Panc1 (cell line): ENCODE data around the gene CDHR5. TPM values are rescaled to one million over a fixed set of nuclear protein-coding genes. Genes with fewer than 3 reads are reported as not detected.
A peak's percentile ranks its signal among the peaks of the same experiment; 100 is the strongest.

Experiments
- ATAC-seq: fragments of 200-7000 bp; cut with Tn5 transposase; 2 replicates; pipeline ENCODE4 v1.9.1; 2020; ENCODE audit warnings: mild to moderate bottlenecking, moderate library complexity
- BruUV-seq: library from RNA; stranded (reverse); fragments of 400-500 nt; replicated peaks from 2 replicates; lab custom pipeline; 2021; lab: Mats Ljungman, UMichigan
- CTCF ChIA-PET: fragments of 300-600 bp; sonication (Branson Sonifier 250); formaldehyde crosslinking; loops from one replicate; lab custom pipeline; 2022; ENCODE audit warnings: antibody characterized with exemption; lab: Charles Lee
- POLR2A ChIA-PET: fragments of 300-600 bp; sonication (Branson Sonifier 250); formaldehyde crosslinking; loops from one replicate; lab custom pipeline; 2022; ENCODE audit warnings: antibody characterized with exemption; lab: Charles Lee
- DNase-seq: peaks from one replicate; pipeline ENCODE4 v3.0.0-alpha.2; 2010; ENCODE audit warnings: low read depth, low spot score
- H3K27ac ChIP-seq: 2 replicates; pipeline ENCODE4 v1.5.1; 2011; ENCODE audit warnings: mild to moderate bottlenecking, low read length, inconsistent platforms
- H3K27me3 ChIP-seq: fragments of 200-500 bp; sonication (Bioruptor generic); 2 replicates; pipeline ENCODE4 v1.6.0; 2014; ENCODE audit warnings: low read length, inconsistent platforms; ENCODE audit not compliant: control insufficient read depth, insufficient read depth
- H3K36me3 ChIP-seq: fragments of 200-500 bp; sonication (Bioruptor generic); 2 replicates; pipeline ENCODE4 v1.5.1; 2014; ENCODE audit warnings: inconsistent platforms, mild to moderate bottlenecking, low read length, moderate library complexity; ENCODE audit not compliant: control insufficient read depth, insufficient read depth
- H3K4me1 ChIP-seq: 2 replicates; pipeline ENCODE4 v1.5.1; 2011; ENCODE audit warnings: inconsistent platforms, mild to moderate bottlenecking, low read length, moderate library complexity; ENCODE audit not compliant: control insufficient read depth, insufficient read depth
- H3K4me3 ChIP-seq, 2 experiments: 2 replicates each; pipeline ENCODE4 v1.5.1; 2011 to 2012; ENCODE audit warnings: low read depth in 2 of 2, low read length in 2 of 2, mild to moderate bottlenecking in 2 of 2, inconsistent platforms in 1 of 2, moderate library complexity in 1 of 2
- H3K9me3 ChIP-seq: fragments of 200-500 bp; sonication (Bioruptor generic); 2 replicates; pipeline ENCODE4 v1.5.1; 2014; ENCODE audit warnings: low read depth, mild to moderate bottlenecking, inconsistent platforms, low read length, moderate library complexity; ENCODE audit not compliant: control insufficient read depth, insufficient read depth
- POLR2AphosphoS5 ChIP-seq: IDR thresholded peaks from 2 replicates; pipeline ENCODE4 v1.6.1; 2012; ENCODE audit warnings: mild to moderate bottlenecking, low read depth, low read length, moderate library complexity
- REST ChIP-seq, 2 experiments: IDR thresholded peaks; 2 replicates each; pipeline ENCODE4 v1.6.1; 2011 to 2012; ENCODE audit warnings: low read depth in 2 of 2, control low read depth in 1 of 2, low read length in 1 of 2, mild to moderate bottlenecking in 1 of 2, moderate library complexity in 1 of 2; ENCODE audit not compliant: insufficient read depth in 1 of 2
- SIN3A ChIP-seq: IDR thresholded peaks from 2 replicates; pipeline ENCODE4 v1.6.1; 2012; ENCODE audit warnings: low read depth, mild to moderate bottlenecking, low read length, moderate library complexity, borderline replicate concordance; ENCODE audit not compliant: insufficient read depth
- TCF7L2 ChIP-seq: IDR thresholded peaks from 2 replicates; pipeline ENCODE4 v1.6.1; 2011; ENCODE audit warnings: mild to moderate bottlenecking, low read depth, low read length, inconsistent platforms
- in situ Hi-C: cut with HindIII; loops from 2 replicates; pipeline ENCODE4 v1.10.0; 2016; ENCODE audit warnings: low sequenced_read_pairs, low pct_unique_long_range_greater_than_20kb
- intact Hi-C: fragments of 100-400 bp; cut with micrococcal nuclease; formaldehyde crosslinking; loops from one replicate; pipeline ENCODE4 v1.10.0; 2022; ENCODE audit not compliant: unreplicated experiment
- total RNA-seq: library from RNA; stranded (reverse); gene quantifications from one replicate; pipeline ENCODE4 v1.2.1, GENCODE V29; 2021; ENCODE audit not compliant: unreplicated experiment
- TF ChIP-seq, protein P1 (sequence below): fragments of 450-650 bp; IDR thresholded peaks from 2 replicates; pipeline ENCODE4 v1.5.1; 2017; ENCODE audit warnings: mild to moderate bottlenecking

CDHR5 gene
- total RNA-seq, 1 experiment from 2014 or later, result not detected

DNA sequence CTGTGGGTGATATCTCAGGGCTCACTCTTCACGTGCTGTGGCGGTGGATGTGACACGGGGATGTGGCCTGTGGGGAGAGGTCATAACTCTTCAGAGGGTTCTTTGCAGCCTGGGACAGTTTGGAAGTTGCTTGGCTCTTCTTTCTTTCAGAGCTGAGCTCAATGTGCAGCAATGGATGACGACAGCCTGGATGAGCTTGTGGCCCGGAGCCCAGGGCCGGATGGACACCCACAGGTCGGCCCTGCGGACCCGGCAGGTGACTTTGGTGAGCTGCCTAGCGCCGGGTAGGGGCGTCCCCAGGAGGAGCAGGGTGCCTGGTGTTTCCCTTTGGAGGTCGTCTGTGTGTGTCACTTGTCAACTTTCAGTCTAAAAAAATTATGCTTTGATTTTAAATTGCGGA, 43.4 kb downstream of the CDHR5 start:
- intact Hi-C loops, result no loop called here
- H3K36me3 ChIP-seq, result peaks cover 8% of the 10 kb centered on the region; the same call in 1 of the 2 replicates
- no peak overlapping the region for H3K4me3 ChIP-seq
- H3K9me3 ChIP-seq, result no peaks in the 10 kb centered on the region
- H3K27ac ChIP-seq, result no peak overlapping the region
- in situ Hi-C loops, result no loop called here
- TF ChIP-seq POLR2AphosphoS5, result no peak
- no peak for TF ChIP-seq SIN3A
- TF ChIP-seq, protein P1, sequence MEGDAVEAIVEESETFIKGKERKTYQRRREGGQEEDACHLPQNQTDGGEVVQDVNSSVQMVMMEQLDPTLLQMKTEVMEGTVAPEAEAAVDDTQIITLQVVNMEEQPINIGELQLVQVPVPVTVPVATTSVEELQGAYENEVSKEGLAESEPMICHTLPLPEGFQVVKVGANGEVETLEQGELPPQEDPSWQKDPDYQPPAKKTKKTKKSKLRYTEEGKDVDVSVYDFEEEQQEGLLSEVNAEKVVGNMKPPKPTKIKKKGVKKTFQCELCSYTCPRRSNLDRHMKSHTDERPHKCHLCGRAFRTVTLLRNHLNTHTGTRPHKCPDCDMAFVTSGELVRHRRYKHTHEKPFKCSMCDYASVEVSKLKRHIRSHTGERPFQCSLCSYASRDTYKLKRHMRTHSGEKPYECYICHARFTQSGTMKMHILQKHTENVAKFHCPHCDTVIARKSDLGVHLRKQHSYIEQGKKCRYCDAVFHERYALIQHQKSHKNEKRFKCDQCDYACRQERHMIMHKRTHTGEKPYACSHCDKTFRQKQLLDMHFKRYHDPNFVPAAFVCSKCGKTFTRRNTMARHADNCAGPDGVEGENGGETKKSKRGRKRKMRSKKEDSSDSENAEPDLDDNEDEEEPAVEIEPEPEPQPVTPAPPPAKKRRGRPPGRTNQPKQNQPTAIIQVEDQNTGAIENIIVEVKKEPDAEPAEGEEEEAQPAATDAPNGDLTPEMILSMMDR, result no peak
- no peak for TF ChIP-seq REST (IDR thresholded peaks at IDR 0.05; ENCODE audit: insufficient read depth in 1 of 2, low read depth in 2 of 2, low read length in 1 of 2)
- TF ChIP-seq TCF7L2, result no peak
- no TSS peak for BruUV-seq
- DNase-seq (no peak), ATAC-seq (no peak)
- ChIA-PET CTCF (no interaction called here), POLR2A (interaction anchor here (0.7 kb wide), 1 partner anchor 613 kb away, joined by 5 read pairs; no protein-coding TSS in a partner anchor)
- no peaks in the 10 kb centered on the region for H3K27me3 ChIP-seq
- H3K4me1 ChIP-seq, result peaks cover 22% of the 10 kb centered on the region

GRCh38 chr11:579830-580601, 44.7 kb downstream of the CDHR5 start:
- POLR2A ChIA-PET, result interaction anchor here (0.6 kb wide), 1 partner anchor 11 kb away, joined by 11 read pairs; no protein-coding TSS in a partner anchor
- no peaks in the 10 kb centered on the region for H3K27me3 ChIP-seq
- ATAC-seq, result no peak

More at GRCh38 chr11:579830-580601, 44.7 kb downstream of the CDHR5 start:
- in situ Hi-C loops (no loop called here), intact Hi-C loops (no loop called here)
- Histone ChIP-seq H3K9me3 (no peaks in the 10 kb centered on the region), H3K4me3 (no peak overlapping the region), H3K36me3 (peaks cover 8% of the 10 kb centered on the region; the same call in 1 of the 2 replicates), H3K4me1 (peaks cover 23% of the 10 kb centered on the region), H3K27ac (no peak overlapping the region)
- DNase-seq, result no peak
- TSS peak; percentile 4 for BruUV-seq
- CTCF ChIA-PET, result no interaction called here
- no peak for TF ChIP-seq REST (IDR thresholded peaks at IDR 0.05; ENCODE audit: insufficient read depth in 1 of 2, low read depth in 2 of 2, low read length in 1 of 2)
- TF ChIP-seq TCF7L2, result no peak
- TF ChIP-seq SIN3A, result no peak
- TF ChIP-seq POLR2AphosphoS5, result no peak
- TF ChIP-seq, protein P1, result no peak
